HG03097 (cell line): ENCODE data around the gene FXYD2.

Source experiments
- ATAC-seq: cut with Tn5 transposase; IDR thresholded peaks from one replicate; pipeline ENCODE4 v1.9.1; 2021; ENCODE audit not compliant: unreplicated experiment, low FRiP score

The FXYD2 gene

DNA sequence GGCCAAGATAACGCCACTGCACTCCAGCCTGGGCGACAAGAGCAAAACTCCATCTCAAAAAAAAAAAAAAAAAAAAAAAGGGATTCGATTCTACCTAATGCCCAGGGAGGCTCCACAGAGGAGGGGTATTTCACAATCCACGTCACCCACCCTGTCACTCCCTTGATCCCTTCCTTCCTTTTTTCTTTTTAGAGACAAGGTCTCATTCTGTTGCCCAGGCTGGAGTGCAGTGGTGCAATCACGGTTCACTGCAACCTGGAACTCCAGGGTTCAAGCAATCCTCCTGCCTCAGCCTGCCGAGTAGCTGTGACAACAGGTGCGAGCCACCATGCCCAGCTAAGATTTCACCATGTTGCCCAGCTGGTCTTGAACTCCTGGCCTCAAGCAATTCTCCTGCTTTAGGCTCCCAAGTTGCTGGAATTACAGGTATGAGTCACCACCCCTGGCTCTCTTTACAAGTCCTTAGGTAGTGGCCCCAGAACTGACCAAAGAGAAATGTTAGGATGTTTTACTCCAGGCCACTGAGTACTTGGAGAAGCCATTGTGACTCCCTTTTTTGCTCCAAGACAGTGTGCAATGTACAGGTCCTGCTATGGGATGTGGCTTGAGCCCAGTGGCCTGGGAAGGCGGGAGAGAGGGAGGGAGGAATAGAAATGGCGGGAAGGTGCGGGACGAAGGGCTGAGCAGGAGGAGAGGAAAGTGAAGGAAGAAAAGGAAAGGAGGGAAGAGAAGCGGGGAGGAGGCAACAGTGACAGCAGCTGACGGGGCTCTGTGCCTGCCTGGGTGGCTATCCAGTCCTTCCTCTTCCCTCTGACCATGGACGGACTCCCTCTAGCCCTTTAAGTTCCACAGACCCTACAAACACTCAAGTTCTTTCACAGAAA lies 11.8 kb upstream of the FXYD2 start:
- ATAC-seq: no peak

DNA sequence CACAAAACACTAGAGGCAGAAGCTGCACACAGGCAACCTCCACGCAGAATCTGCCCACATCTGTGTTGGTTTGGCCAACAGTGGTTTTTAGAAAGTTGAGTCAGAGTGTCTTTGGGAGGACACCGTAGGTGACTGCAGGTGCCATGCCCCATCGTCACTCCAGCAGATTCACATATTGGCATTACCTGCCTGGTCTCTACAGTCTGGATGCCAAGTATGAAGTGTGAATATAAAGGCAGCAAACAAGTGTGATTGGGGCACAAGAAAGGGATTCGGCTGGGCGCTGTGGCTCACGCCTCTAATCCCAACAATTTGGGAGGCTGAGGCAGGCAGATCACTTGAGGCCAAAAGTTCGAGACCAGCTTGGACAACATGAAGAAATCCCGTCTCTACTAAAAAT lies 11.0 kb upstream of the FXYD2 start:
- ATAC-seq: no peak

DNA sequence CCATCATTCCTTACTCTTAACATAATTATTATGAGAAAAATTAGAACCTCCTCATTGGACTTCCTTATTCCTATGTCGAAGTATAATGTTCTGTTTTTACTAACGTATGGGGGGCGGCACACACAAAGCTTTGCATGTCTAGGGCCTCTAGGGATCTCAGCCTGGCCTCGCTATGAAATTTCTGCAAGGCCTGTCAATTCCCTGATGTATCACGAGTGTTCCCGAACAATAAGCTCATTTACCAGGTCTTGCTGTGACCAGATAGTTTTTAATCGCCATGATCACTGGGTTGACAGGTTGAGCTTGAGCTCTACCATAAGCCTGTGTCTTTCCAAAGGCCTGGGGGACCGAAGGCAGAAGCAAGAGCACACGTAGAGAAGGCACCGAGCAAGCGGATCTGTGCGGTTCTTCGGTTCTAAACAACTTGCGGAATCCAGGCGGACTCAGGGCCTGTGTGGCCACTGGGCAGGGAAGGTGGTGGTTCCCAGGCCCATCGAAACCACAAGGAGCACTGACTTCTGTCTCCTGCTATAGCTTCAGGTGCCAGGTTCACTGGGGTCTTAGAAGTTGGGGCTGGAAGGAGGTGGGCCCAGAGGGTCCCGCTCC lies 10.4 kb upstream of the FXYD2 start:
- no peak for ATAC-seq

DNA sequence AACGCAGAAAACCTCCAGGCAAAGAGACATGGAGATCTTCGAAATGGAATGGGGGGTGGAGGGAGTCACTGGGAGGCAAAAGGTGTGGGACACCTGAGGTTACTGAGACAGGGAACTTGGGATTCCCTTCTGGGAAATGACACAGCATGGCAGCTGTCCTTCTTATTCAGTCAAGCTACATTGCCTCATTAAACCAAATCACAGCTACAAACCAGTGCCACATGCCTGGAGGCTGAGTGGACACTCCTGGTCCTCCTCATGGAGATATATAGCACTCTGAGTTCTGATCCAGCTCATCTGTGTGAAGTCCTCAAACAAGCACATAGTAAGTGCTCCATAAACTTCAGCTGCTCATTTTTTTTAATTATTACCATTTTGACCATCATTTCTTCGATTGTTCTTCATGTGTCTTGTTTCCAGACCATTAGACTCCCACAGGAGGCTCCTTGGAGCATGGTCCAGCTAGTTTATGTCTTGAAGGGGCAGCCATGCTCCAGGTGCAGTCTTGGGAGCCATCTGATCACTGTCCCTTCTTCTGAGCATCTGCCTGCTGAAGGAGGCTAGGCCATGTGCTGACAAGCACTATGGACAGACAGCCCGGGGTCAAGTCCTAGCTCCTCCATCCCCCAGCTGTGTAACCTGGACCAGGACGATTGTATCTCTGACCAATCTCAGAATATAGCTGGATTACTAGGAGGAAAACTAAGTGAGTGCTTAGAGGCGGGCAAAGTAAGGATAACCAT lies 9.7 kb upstream of the FXYD2 start:
- no peak for ATAC-seq

DNA sequence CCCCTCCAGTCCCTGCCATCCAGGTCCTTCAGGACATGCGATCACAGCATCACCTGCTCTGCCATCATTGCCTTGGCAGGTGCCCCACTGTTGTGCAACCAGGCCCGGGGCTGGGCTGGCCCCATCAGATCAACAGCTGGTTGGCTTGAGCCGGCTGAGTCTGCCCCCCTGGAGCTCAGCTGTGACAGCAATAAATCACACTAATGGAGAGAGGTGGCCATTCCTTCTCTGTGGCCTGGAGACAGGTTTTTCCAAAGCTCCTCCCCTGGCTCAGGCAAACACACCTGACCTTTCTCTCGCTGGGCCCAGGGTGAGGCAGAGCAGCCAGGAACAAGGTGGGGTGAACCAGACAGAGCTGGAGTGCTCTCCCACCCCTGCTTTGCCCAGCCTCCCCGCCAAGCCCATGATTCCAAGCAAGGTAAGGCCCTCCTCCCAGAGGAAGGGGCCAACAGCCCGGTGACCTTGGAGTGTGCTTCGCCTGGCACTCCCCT lies 8.9 kb upstream of the FXYD2 start:
- no peak for ATAC-seq

DNA sequence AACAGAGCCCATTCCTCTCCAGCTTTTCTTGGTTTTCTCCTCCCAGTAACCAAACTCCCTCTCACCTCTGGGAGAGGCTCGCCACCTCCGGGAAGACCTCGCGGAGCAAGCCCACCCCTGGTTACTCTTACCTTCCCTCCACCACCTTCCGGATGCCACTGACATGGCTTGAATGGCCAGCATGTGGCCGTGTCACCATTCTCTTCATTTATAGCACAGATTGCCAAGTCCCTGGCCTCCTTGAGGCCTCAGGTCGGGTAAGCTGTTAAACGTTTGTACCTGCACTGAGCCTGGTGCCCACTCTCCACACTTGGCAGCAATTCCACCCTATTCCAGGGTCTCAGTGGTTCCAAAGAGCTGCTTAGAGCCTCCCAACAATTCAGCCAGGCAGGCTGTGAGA lies 8.0 kb upstream of the FXYD2 start:
- ATAC-seq: no peak

DNA sequence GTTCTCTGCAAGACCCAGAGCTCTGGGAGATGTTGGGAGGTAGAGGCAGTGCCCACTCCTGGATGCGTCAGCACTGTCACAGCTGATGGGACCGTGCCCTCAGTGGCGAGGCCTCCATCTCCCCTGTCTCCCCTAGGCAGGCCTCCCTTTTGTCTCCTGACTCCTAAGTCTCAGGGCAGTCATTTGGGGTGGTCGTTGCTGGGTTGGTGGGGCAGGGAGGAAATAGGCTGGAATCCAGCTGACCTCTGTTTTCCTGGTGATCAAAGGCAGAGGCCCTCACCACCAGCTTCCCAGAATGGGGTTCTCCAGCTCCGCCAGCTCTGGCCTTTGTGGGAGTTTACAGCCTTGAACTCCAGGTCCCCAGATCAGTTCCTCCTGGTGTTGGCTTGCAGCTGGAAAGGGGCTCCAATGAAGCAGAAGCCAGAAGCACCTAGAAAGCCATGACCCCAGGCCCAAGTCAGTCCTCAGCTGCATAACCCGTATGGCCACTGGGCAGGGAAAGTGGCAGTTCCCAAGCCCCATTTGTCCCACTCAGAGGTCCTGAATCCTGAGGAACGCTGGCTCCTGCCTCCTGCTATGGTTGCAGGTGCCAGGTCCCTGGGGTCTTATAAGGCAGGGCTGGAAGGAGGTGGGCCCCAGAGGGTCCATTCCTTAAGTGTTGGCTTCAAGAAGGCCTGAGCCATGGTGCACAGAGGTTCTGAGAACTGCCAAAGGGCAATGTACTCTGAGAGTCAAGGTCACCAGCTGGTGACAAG lies 7.3 kb upstream of the FXYD2 start:
- ATAC-seq: no peak

DNA sequence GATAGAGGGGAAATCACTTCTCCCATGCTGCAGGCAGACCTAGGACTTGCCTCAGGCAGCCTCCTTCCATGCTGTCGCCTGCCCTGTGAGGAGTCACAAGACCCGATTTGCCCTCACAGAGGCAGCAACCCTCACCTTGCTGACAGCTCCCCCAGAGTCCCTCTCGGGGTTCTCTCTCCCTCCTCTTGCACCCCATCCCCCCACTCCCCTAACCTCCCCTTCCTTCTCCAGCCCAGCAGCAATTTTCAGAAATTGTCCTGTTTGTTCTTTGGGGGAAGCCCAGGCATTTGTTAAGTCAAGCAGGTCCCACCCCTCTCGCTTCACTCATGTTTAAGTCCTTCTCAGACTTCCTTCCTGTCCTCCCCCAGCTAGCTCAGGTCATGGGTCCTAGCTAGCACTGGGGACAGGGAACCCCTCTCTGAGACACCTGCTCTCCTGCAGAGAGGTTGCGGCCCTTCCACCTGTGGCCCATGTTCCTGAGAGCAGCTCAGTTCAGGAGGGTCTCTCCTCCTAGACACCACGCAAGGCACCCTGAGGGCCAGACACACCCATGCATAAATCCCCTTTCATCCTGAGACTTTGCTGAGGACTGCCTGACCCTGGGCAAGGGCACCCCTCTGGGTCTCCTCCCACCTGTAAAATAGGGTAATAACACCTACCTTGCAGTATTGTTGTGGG lies 6.3 kb upstream of the FXYD2 start:
- no peak for ATAC-seq

DNA sequence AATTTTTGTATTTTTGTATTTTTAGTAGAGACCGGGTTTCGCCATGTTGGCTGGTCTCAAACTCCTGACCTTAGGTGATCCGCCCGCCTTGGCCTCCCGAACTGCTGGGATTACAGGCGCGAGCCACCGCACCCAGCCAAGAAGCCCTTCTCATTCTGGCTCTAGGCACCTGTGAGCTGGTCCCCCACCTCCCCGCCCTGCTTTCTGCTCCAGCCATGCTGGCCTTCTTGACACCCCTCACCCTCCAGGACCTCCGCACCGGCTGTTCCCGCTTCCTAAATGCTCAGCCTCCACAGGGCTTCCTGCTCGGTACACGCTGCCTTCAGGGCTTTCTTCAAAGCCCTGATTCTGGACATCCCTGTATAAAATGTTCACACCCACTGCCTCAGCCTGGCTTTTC lies 5.5 kb upstream of the FXYD2 start:
- no peak for ATAC-seq

DNA sequence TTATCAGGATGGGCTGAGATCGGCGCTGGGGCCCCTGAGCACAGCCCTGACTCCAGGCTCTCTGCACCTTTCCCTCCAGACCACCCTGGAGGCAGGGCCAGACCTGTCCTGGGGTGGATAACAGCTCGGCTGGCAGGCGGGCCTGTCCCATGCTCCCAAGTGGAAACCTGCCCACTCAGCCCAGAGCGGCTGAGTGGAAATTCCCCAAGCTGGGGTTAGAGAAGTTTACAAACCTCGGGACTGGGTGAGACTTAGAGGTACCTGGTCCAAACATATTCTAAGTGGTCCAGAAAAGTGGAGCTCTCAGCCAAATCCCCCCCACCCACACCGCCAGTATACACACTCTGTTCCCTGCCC lies 4.8 kb upstream of the FXYD2 start:
- no peak for ATAC-seq

DNA sequence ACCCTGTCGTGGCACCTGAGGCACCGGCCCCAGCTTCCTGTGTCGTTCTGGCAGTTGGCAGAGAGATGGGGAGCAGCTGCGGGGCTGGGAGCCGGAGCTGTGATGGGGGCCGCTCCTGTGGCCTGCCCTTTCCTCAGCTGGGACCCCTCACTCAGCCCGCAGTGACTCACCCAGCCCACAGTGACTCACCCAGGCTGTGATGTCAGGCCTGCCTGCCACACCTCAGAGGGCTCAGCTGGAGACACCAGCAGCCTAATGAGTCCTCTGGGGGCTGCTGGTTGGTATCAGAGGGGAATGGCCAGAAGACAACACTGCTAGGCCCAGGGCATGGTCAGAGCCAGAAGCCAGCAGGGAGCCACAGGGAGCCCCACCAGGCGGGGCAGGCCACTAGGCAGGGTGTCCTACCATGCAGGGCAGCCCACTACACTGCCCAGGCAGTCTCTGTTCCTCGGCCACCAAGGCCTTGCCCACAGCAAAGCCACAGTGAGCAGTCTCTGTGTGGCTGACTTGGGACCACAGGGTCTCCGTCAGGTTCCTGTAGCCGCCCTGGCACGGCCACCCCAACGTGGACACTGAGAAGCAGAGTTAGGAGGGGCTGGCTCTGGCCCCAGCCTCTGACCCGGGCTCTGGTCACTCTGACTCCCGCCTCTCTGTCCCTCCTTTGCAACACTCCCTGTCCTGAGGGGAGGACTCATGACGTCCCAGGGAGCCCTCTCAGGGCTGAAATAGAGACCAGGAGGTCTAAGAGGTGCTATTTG lies 4.2 kb upstream of the FXYD2 start:
- ATAC-seq: peak; percentile 55

DNA sequence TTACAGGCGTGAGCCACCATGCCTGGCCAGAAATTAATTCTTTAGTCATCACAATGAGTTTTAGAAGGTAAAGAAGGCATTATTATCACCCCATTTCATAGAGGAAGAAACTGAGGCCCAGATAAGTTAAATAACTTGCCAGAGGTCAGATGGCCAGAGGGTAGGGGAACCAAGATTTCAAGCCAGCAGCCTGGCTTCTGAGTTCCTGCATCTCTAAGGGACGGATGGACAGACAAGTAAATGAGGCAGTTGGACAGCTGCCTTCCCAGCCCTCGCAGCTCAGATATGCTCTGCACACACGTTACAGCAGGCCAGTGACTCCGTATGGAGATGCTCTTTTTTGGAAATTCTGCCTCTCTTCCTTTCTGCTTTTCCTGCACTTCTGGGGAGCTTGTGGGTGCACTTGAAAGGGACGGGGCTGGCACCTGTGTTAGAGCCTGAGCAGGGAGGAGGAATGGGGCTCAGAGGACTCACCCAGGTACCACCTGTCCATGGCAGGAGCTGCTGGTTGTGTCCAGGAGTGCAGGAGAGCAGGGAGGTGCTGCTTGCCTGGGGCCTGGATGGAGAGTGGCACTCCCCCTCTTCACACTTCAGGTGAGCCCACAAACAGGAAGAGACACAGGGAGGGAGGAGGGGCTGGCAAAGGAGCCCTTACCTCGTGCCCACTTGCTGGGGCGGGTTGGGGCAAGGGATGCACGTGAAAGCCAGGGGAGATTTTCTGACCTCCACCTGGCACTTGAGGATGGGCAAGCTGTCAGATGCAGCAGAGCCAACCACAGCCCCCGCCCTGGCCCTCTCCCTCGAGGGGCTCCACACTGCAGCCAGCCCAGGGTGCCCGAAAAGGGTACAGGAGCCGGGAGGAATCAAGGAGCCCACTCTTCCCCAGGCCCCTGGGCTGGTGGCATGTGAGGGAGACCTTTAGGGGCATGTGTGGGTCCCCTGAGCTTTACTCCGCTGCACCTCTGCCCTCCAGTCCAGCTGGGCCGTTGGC lies 3.3 kb upstream of the FXYD2 start:
- no peak for ATAC-seq

DNA sequence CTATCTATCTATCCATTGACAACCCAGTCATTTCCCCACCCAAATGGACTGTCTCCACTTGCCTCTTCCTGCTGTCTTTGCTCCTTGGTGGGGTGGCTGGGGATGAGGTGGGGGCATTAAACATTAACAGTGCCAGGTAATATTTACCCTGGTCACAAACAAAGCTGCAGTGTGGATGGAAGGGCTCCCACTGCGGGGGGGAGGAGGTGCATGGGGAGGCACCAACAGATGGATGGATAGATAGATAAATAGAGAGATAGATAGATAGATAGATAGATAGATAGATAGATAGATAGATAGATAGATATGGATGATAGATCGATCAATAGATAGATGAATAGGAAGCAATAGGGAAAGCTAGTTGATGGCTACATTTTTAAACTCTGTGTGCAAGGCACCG lies 2.3 kb upstream of the FXYD2 start:
- no peak for ATAC-seq

DNA sequence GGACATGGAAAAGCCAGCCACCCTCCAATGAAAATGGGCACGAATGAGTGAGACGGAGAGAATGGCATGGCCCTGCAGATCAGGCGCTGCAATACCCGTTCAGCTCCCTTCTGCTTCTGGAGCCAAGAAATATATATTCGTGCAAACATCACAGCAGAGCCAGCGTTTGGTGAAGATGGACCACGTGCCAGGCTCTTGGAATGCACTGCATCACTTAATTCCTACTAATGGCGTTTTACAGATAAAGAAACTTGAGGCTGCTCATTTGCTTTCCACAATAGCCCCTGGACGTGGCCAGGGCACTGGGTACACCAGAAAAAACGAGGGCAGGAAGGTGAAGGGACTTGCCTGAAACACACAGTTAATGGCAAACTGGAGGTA lies 1.6 kb upstream of the FXYD2 start:
- ATAC-seq: no peak

DNA sequence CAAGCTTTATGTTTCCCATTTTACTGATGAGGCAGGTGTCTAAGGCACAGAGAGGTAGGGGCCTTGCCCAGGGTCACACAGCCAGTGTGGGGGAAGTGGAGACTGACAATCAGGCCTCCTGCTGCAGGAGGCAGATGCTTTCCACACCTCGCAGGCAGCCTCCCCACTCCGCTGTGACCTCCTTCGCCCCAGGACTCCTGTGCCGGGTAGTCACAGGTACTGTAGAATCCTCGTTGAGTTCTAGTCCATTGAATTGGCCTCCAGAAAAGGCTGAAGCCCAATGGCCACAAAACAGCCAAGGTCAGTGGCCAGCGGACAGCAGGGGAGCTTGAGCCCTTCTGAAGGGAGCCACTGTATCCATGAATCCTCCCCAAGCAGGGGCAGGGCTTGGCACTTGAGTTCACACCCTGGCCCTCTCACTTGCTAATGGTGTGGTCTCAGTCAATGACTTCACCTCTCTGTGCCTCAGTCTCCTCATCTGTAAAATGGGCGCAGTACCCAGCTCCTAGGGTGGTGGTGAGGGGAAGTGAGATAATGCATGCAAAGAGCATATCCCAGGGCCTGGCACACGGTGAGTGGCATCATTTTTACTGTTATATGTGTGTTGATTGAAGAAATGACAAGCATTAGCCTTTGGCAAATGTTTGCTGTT lies 1.1 kb upstream of the FXYD2 start:
- no peak for ATAC-seq

DNA sequence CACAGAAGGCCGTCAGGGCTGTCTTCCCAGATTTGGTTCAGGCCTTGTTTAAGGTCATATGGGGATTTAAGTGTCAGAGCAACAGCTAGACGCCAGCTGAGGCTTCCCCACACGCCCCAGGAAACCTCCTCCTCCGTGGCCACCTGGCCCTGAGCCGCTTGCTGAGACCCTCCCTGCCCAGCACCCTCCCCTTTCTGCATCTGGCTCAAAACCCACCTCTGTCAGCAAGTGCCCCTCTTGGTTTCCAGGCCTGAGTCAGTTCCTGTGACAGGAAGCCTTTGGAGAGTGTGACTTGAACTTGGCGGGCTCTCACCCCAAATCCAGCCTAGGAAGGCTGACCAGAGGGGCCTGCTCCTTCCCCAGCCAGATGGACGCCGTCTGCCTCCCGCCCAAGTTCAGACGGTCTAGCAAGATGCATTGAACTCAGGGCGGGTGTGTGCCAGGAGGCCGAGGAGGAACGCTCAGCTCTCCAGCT lies 561 bp downstream of the FXYD2 start:
- no peak for ATAC-seq

DNA sequence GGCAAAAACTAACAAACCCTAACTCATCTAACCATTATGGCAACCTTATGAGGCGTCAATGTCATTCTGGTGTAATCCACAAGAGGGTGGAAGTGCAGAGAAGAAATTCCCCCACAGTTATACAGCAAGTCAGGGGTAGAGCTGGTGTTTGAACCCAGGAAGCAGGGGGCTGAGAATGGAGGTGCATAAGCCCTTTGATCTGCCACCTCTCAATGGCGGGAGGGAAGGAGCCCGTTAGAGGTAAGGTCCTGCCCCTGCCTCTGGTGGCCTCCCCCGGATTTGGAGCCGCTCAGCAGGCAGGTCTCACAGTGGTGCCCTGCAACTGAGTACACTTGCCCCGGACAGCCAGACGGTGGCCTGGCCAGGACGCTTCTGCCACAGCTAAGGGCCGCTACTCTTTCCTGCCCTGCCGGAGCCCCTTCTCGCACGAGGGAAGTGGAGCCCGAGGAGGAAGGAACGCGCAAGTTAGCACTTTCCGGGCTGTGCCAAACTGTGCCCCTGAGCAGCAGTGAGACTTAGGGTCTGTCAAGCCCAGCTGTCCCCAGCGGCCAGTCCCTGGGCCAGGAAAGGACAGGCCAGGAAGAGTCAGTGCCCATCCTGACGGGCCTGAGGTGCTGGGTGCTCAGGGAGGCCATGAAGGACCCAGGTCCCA lies 1.1 kb downstream of the FXYD2 start:
- ATAC-seq: no peak
